Progenitor cell of endocrine pancreas (in vitro differentiated cells): Measurements from ENCODE around the gene FAM50B. TPM values are rescaled to one million over a fixed set of nuclear protein-coding genes. Genes with fewer than 3 reads are reported as not detected.

Source experiments
- DNase-seq: peaks from one replicate; pipeline ENCODE4 v3.0.0; 2021; ENCODE audit warnings: low spot score; ENCODE audit not compliant: unreplicated experiment
- H3K27ac Mint-ChIP-seq: 2 replicates; pipeline ENCODE4 v1.8.0; 2021; ENCODE audit warnings: mild to moderate bottlenecking, moderate library complexity, mixed read lengths
- H3K27me3 Mint-ChIP-seq: 2 replicates; pipeline ENCODE4 v1.8.0; 2021; ENCODE audit warnings: mixed read lengths
- H3K36me3 Mint-ChIP-seq: 2 replicates; pipeline ENCODE4 v1.8.0; 2022; ENCODE audit warnings: mixed read lengths; ENCODE audit not compliant: insufficient read depth
- H3K4me1 Mint-ChIP-seq: 2 replicates; pipeline ENCODE4 v1.8.0; 2021; ENCODE audit warnings: low read depth, mixed read lengths
- H3K4me3 Mint-ChIP-seq: 2 replicates; pipeline ENCODE4 v1.8.0; 2021; ENCODE audit warnings: low read depth, mild to moderate bottlenecking, moderate library complexity, mixed read lengths
- H3K9me3 Mint-ChIP-seq: 2 replicates; pipeline ENCODE4 v1.8.0; 2021; ENCODE audit warnings: low read depth, mixed read lengths
- CTCF ChIP-seq: fragments of 200-600 bp; sonication (generic); IDR thresholded peaks from one replicate; pipeline ENCODE4 v1.5.0; 2021; ENCODE audit warnings: antibody characterized with exemption, mild to moderate bottlenecking; ENCODE audit not compliant: unreplicated experiment
- total RNA-seq: library from RNA; stranded (reverse); gene quantifications from 2 replicates; pipeline ENCODE4 v1.2.1, GENCODE V29; 2021

Gene FAM50B
- total RNA-seq, 1 donor from 2014 or later = 2.8 TPM

- Mint-ChIP-seq H3K36me3 (no peaks in the 10 kb centered on the region), H3K27me3 (no peaks in the 10 kb centered on the region), H3K4me3 (no peak overlapping the region), H3K4me1 (peaks cover 21% of the 10 kb centered on the region), H3K9me3 (peaks cover 7% of the 10 kb centered on the region), H3K27ac (no peak overlapping the region)
- no peak for TF ChIP-seq CTCF
- DNase-seq = no peak
These were observed 16.3 kb downstream of the FAM50B start for GRCh38 chr6:3865463-3865862.

- Mint-ChIP-seq H3K27me3 (no peaks in the 10 kb centered on the region), H3K27ac (no peak overlapping the region), H3K36me3 (no peaks in the 10 kb centered on the region), H3K4me3 (no peak overlapping the region), H3K4me1 (peaks cover 18% of the 10 kb centered on the region), H3K9me3 (peaks cover 4% of the 10 kb centered on the region)
- DNase-seq = no peak
- no peak for TF ChIP-seq CTCF
These were observed 18.7 kb downstream of the FAM50B start for GRCh38 chr6:3867641-3868502.

GRCh38 chr6:3868544-3868943 lies 19.4 kb downstream of the FAM50B start:
- Mint-ChIP-seq H3K36me3 (no peaks in the 10 kb centered on the region), H3K4me3 (no peak overlapping the region), H3K27ac (no peak overlapping the region), H3K27me3 (no peaks in the 10 kb centered on the region), H3K9me3 (peaks cover 4% of the 10 kb centered on the region), H3K4me1 (peaks cover 18% of the 10 kb centered on the region)
- no peak for TF ChIP-seq CTCF
- DNase-seq = no peak

- TF ChIP-seq CTCF = no peak
- Mint-ChIP-seq H3K27me3 (no peaks in the 10 kb centered on the region), H3K4me1 (peaks cover 18% of the 10 kb centered on the region), H3K4me3 (no peak overlapping the region), H3K36me3 (no peaks in the 10 kb centered on the region), H3K27ac (peak overlapping the region; percentile 44), H3K9me3 (peaks cover 4% of the 10 kb centered on the region)
- no peak for DNase-seq
These were observed 20.1 kb downstream of the FAM50B start for GRCh38 chr6:3869284-3869631.

GRCh38 chr6:3869632-3870527 lies 20.7 kb downstream of the FAM50B start:
- Mint-ChIP-seq H3K27me3 (no peaks in the 10 kb centered on the region), H3K4me1 (peaks cover 18% of the 10 kb centered on the region), H3K9me3 (peaks cover 4% of the 10 kb centered on the region), H3K36me3 (no peaks in the 10 kb centered on the region), H3K27ac (peak overlapping the region; percentile 44), H3K4me3 (peak overlapping the region; percentile 27)
- no peak for TF ChIP-seq CTCF
- DNase-seq = no peak
